Measurements from ENCODE around the gene FBXW11. TPM values are rescaled to one million over a fixed set of nuclear protein-coding genes. Genes with fewer than 3 reads are reported as not detected.

Gene FBXW11
- total RNA-seq, 1 experiment from 2014 or later = 52.0 TPM

DNA sequence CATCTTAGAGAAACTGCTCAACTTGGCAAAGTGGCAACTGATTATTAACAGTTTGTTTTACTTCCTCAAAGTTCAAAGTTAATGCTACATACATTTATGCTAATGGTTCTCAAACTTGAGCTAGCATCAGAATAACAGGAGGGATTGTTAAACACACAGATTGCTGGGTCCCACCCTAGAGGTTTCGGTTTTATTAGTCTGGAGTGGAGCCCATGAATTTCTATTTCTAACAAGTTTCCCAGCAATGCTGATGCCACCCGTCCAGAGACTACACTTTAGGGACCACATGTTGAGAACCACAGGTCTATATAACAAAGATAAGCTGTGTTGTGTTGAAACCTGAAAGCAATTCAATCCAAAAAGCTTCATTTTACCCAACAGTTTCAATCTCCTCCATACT, 95.3 kb downstream of the FBXW11 start:
- Histone ChIP-seq H3K9ac (ENCODE audit: low read length) (no peak overlapping the region), H4K20me1 (ENCODE audit: insufficient read depth) (peaks cover 5% of the 10 kb centered on the region; the same call in 1 of the 2 replicates), H3K36me3 (ENCODE audit: control insufficient read depth in 1 of 2, insufficient read depth in 2 of 2, low read length in 2 of 2) (no peaks in the 10 kb centered on the region; a peak in 1 of 4 replicates), H3K27ac (ENCODE audit: low read depth, low read length) (no peak overlapping the region), H3K79me2 (ENCODE audit: insufficient read depth, low read length) (peaks cover 39% of the 10 kb centered on the region), H3K4me3 (replicated peaks in 1 of 2; ENCODE audit: low read depth in 1 of 2, low read length in 2 of 2) (no peak overlapping the region), H2AFZ (ENCODE audit: low read depth, low read length, poor library complexity, severe bottlenecking) (no peak overlapping the region), H3K9me2 (ENCODE audit: insufficient read depth) (no peaks in the 10 kb centered on the region), H3K4me1 (ENCODE audit: control insufficient read depth in 1 of 2, insufficient read depth in 2 of 2, low read length in 2 of 2) (no peaks in the 10 kb centered on the region), H3K27me3 (ENCODE audit: insufficient read depth, low read length) (no peaks in the 10 kb centered on the region), H3K4me2 (ENCODE audit: low read length) (no peak overlapping the region), H3K9me3 (ENCODE audit: control insufficient read depth in 1 of 2, insufficient read depth in 1 of 2, low read depth in 1 of 2, low read length in 2 of 2) (no peaks in the 10 kb centered on the region)
- ATAC-seq = no peak
- ChIA-PET RAD21 (ENCODE audit: low non-redundant PET in 1 of 2, low total read pairs in 2 of 2, uncharacterized antibody in 2 of 2, unreplicated experiment in 2 of 2) (no interaction called here), CTCF (interaction anchor here (1.0 to 3.5 kb wide), 10 partner anchors 9 to 786 kb away, joined by 3 to 47 read pairs (median 9); partner anchors contain the start of gene FBXW11), POLR2A (no interaction called here)
- intact Hi-C loops (cut with micrococcal nuclease) = loop anchor here (2.0 to 10.0 kb wide), 3 partner anchors 278 to 784 kb away; partner anchors contain the start of genes SH3PXD2B and STK10
- no TSS peak for BruUV-seq (replicated peaks)
- no peak for DNase-seq (ENCODE audit: low read depth, low spot score)
- TF ChIP-seq, protein P1, sequence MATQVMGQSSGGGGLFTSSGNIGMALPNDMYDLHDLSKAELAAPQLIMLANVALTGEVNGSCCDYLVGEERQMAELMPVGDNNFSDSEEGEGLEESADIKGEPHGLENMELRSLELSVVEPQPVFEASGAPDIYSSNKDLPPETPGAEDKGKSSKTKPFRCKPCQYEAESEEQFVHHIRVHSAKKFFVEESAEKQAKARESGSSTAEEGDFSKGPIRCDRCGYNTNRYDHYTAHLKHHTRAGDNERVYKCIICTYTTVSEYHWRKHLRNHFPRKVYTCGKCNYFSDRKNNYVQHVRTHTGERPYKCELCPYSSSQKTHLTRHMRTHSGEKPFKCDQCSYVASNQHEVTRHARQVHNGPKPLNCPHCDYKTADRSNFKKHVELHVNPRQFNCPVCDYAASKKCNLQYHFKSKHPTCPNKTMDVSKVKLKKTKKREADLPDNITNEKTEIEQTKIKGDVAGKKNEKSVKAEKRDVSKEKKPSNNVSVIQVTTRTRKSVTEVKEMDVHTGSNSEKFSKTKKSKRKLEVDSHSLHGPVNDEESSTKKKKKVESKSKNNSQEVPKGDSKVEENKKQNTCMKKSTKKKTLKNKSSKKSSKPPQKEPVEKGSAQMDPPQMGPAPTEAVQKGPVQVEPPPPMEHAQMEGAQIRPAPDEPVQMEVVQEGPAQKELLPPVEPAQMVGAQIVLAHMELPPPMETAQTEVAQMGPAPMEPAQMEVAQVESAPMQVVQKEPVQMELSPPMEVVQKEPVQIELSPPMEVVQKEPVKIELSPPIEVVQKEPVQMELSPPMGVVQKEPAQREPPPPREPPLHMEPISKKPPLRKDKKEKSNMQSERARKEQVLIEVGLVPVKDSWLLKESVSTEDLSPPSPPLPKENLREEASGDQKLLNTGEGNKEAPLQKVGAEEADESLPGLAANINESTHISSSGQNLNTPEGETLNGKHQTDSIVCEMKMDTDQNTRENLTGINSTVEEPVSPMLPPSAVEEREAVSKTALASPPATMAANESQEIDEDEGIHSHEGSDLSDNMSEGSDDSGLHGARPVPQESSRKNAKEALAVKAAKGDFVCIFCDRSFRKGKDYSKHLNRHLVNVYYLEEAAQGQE (IDR thresholded peaks at IDR 0.05; ENCODE audit: low read depth) = no peak
- TF ChIP-seq CEBPB (IDR thresholded peaks at IDR 0.05; ENCODE audit: low read depth) (no peak), ZFX (IDR thresholded peaks at IDR 0.05) (no peak), EZH2phosphoT487 (IDR thresholded peaks at IDR 0.05; ENCODE audit: borderline replicate concordance) (no peak), POLR2AphosphoS5 (IDR thresholded peaks at IDR 0.05; ENCODE audit: low read depth, low read length) (no peak), TCF7L2 (IDR thresholded peaks at IDR 0.05; ENCODE audit: borderline replicate concordance, extremely low read depth, insufficient read depth, insufficient read length) (no peak), RAD21 (IDR thresholded peaks at IDR 0.05; ENCODE audit: low read depth) (no peak), FOSL1 (IDR thresholded peaks at IDR 0.05; ENCODE audit: low read depth) (no peak)
- TF ChIP-seq, protein P2, sequence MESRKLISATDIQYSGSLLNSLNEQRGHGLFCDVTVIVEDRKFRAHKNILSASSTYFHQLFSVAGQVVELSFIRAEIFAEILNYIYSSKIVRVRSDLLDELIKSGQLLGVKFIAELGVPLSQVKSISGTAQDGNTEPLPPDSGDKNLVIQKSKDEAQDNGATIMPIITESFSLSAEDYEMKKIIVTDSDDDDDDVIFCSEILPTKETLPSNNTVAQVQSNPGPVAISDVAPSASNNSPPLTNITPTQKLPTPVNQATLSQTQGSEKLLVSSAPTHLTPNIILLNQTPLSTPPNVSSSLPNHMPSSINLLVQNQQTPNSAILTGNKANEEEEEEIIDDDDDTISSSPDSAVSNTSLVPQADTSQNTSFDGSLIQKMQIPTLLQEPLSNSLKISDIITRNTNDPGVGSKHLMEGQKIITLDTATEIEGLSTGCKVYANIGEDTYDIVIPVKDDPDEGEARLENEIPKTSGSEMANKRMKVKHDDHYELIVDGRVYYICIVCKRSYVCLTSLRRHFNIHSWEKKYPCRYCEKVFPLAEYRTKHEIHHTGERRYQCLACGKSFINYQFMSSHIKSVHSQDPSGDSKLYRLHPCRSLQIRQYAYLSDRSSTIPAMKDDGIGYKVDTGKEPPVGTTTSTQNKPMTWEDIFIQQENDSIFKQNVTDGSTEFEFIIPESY (IDR thresholded peaks at IDR 0.05; ENCODE audit: extremely low read depth, insufficient replicate concordance, low read length) = no peak
